GM12878 (cell line): ENCODE data around the gene HBA2.

Source experiments
- ATF3 ChIP-seq: IDR thresholded peaks from 2 replicates; pipeline ENCODE4 v1.6.1; 2011; ENCODE audit warnings: low read depth, mild to moderate bottlenecking, low read length, moderate library complexity, borderline replicate concordance; ENCODE audit errors: extremely low read depth
- BACH1 ChIP-seq: fragments of 450-650 bp; IDR thresholded peaks from 2 replicates; pipeline ENCODE4 v1.6.1; 2017; ENCODE audit warnings: mild to moderate bottlenecking, borderline replicate concordance
- CEBPB ChIP-seq, 2 experiments: fragments of 150-350 bp in 1 of 2; IDR thresholded peaks; 2 replicates each; pipeline ENCODE4 v1.6.1; 2012 to 2014; ENCODE audit warnings: low read depth in 2 of 2, low read length in 2 of 2, borderline replicate concordance in 1 of 2, inconsistent platforms in 1 of 2
- CTCF ChIP-seq, 3 experiments: IDR thresholded peaks in 2 of 3; conservative IDR thresholded peaks in 1 of 3; 2 replicates each; pipeline ENCODE4 v1.5.1; 2011; ENCODE audit warnings: low read depth in 3 of 3, low read length in 3 of 3, mild to moderate bottlenecking in 3 of 3, control low read depth in 2 of 3, moderate library complexity in 2 of 3, inconsistent platforms in 1 of 3, mixed read lengths in 1 of 3; ENCODE audit not compliant: control insufficient read depth in 2 of 3, insufficient read depth in 1 of 3; ENCODE audit errors: extremely low read depth in 1 of 3
- FOXM1 ChIP-seq: IDR thresholded peaks from 2 replicates; pipeline ENCODE4 v1.6.1; 2012; ENCODE audit warnings: low read depth, mild to moderate bottlenecking, inconsistent platforms, low read length, moderate library complexity
- HDAC2 ChIP-seq: fragments of 200-600 bp; sonication (generic); IDR thresholded peaks from 2 replicates; pipeline ENCODE4 v1.6.1; 2017
- KLF5 ChIP-seq: fragments of 450-650 bp; IDR thresholded peaks from 2 replicates; pipeline ENCODE4 v1.6.1; 2014; ENCODE audit warnings: mild to moderate bottlenecking; ENCODE audit not compliant: partially characterized antibody
- RBBP5 ChIP-seq: fragments of 200-600 bp; sonication (generic); conservative IDR thresholded peaks from 2 replicates; pipeline ENCODE4 v1.6.1; 2016
- RCOR1 ChIP-seq: conservative IDR thresholded peaks from 2 replicates; pipeline ENCODE4 v1.6.1; 2012; ENCODE audit warnings: low read depth, low read length, improper control_type of control experiment
- SIN3A ChIP-seq: IDR thresholded peaks from 2 replicates; pipeline ENCODE4 v1.6.1; 2012; ENCODE audit warnings: low read depth, low read length, improper control_type of control experiment
- SPI1 ChIP-seq: IDR thresholded peaks from 2 replicates; pipeline ENCODE4 v1.6.1; 2011; ENCODE audit warnings: low read depth, mild to moderate bottlenecking, low read length, moderate library complexity, borderline replicate concordance; ENCODE audit not compliant: insufficient read depth
- USF2 ChIP-seq: IDR thresholded peaks from 2 replicates; pipeline ENCODE4 v1.6.1; 2011; ENCODE audit warnings: low read depth, low read length, improper control_type of control experiment, borderline replicate concordance
- ZBTB4 ChIP-seq: fragments of 450-650 bp; formaldehyde crosslinking; IDR thresholded peaks from 2 replicates; pipeline ENCODE4 v1.4.0; 2022; ENCODE audit warnings: mild to moderate bottlenecking, moderate library complexity

GRCh38 chr16:169014-169413, 3.7 kb upstream of the HBA2 start:
- TF ChIP-seq HDAC2 (no peak), CTCF (IDR thresholded peaks at IDR 0.05 in 2 of 3, conservative IDR thresholded peaks at IDR 0.05 in 1 of 3; ENCODE audit: control insufficient read depth in 2 of 3, extremely low read depth in 1 of 3, insufficient read depth in 1 of 3, low read depth in 3 of 3, low read length in 3 of 3) (no peak), ATF3 (no peak), ZBTB4 (CRISPR knock-in tag) (no peak), FOXM1 (no peak), CEBPB (IDR thresholded peaks at IDR 0.05; ENCODE audit: borderline replicate concordance in 1 of 2, low read depth in 2 of 2, low read length in 2 of 2) (no peak), RCOR1 (no peak), BACH1 (no peak), SIN3A (no peak), SPI1 (no peak), KLF5 (no peak), USF2 (no peak), RBBP5 (no peak)
